ENCODE results near the gene TNIK.
"Not testable (repeated sequence)": the region's sequence is repeated elsewhere in the genome, so short reads cannot be mapped to it uniquely, and the experiment has no call there.

DNA sequence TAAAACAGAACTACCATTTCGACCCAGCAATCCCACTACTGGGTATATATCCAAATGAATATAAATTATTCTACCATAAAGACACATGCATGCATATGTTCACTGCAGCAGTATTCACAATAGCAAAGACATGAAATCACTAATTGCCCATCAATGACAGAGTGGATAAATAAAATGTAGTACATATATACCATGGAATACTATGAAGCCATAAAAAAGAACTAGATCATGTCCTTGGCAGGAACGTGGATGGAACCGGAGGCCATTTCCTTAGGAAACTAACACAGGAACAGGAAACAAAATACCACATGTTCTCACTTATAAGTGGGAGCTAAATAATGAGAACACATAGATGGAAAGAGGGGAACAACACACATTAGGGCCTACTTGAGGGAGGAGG lies 154.4 kb downstream of the TNIK start:
- TF ChIP-seq, protein P1, sequence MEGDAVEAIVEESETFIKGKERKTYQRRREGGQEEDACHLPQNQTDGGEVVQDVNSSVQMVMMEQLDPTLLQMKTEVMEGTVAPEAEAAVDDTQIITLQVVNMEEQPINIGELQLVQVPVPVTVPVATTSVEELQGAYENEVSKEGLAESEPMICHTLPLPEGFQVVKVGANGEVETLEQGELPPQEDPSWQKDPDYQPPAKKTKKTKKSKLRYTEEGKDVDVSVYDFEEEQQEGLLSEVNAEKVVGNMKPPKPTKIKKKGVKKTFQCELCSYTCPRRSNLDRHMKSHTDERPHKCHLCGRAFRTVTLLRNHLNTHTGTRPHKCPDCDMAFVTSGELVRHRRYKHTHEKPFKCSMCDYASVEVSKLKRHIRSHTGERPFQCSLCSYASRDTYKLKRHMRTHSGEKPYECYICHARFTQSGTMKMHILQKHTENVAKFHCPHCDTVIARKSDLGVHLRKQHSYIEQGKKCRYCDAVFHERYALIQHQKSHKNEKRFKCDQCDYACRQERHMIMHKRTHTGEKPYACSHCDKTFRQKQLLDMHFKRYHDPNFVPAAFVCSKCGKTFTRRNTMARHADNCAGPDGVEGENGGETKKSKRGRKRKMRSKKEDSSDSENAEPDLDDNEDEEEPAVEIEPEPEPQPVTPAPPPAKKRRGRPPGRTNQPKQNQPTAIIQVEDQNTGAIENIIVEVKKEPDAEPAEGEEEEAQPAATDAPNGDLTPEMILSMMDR (IDR thresholded peaks at IDR 0.05): not testable (repeated sequence)
- not testable (repeated sequence) for TF ChIP-seq POLR2A (IDR thresholded peaks at IDR 0.05; ENCODE audit: low read depth); POLR2AphosphoS5 (IDR thresholded peaks at IDR 0.05); EP300 (IDR thresholded peaks at IDR 0.05)

Data from esophagus muscularis mucosa (tissue), 4 donors.